Effector CD4-positive, alpha-beta T cell (primary cell): ENCODE results near the gene MCF2L2.
"Not testable (repeated sequence)": the region's sequence is repeated elsewhere in the genome, so short reads cannot be mapped to it uniquely, and the experiment has no call there.

Experiments used
- DNase-seq: peaks from one replicate; pipeline ENCODE4 v3.0.0-alpha.2; 2020

The MCF2L2 gene

DNA sequence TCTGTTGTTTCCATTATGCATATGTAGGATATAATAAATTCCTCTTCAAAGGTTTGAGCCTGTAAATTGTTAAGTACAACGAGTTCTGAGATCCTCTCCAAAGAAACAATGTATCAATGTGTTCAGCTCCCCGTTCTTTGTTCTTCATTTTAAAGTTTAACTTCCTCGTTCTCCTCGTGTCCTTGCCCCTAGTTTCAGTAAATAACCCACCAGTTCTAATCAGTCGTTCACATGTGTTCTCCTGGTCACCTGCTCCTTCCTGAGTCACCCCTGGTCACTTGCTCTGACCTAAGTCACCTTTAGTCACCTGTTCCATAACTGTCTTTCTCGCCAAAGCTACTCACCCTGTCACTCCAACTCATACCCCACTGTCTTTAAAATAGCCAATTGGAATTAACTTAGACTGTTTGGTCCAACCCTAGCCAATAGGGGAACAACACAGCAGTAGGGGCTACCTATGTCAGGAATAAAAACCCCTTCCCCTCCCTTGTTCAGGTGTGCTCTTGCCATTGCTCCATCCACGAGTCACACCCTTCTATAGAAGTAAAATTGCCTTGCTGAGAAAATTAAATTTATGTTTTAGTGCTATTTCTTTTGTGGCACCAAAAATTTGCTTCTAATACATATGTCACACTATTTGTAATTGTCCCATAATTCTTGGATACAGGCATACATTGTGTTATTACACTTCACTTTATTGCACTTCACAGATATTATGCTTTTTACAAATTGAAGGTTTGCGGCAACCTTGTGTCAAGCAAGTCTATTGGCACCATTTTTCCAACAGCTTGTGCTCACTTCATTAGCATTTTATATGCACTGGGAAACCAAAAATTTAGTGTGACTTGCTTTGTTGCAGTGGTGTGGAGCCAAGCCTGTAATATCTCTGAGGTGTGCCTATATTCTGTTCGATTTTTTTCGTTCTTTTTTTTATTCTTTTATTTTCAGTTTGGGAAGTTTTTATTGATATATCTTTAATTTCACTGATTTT lies 15.3 kb upstream of the MCF2L2 start:
- DNase-seq, result no peak

DNA sequence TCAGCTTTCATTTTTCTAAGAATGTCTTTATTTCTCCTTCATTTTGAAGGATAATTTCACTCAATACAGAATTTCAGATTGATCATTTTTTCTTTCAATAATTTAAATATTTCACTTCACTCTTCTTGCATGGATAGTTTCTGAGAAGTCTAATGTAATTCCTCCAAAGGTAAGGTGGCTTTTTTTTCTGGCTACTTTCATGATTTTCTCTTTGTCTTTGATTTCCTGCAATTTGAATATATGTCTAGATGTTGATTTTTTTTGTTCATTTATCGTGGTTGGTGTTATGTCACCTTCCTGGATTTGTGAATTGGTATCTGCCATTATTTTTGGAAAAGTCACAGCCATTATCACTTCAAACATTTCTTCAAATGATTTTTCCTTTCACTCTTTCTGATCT lies 14.6 kb upstream of the MCF2L2 start:
- no peak for DNase-seq

DNA sequence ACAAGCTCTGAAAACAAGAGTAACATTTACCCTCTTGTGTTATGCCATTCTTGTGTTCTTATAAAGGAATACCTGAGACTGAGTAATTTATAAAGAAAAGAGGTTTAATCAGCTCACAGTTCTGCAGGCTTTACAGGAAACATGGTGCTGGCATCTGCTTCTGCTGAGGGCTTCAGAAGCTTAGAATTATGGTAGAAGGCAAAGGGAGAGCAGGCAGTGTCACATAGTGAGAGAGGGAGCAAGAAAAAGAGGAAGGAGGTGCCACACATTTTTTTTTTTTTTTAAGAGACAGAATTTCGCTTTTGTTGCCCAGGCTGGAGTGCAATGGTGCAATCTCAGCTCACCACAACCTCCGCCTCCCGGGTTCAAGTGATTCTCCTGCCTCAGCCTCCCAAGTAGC lies 12.1 kb upstream of the MCF2L2 start:
- not testable (repeated sequence) for DNase-seq

DNA sequence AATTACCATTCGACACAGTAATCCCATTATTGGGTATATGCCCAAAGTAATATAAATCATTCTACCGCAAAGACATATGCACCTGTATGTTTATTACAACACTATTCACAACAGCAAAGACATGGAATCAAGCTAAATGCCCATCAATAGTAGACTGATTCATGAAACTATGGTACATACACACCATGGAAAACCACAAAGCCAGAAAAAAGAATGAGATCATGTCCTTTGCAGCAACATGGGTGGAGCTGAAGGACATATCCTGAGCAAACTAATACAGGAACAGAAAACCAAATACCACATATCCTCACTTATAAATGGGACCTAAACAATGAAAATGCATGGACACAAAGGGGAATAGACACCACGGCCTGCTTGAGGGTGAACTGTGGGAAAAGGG lies 11.1 kb upstream of the MCF2L2 start:
- no peak for DNase-seq

DNA sequence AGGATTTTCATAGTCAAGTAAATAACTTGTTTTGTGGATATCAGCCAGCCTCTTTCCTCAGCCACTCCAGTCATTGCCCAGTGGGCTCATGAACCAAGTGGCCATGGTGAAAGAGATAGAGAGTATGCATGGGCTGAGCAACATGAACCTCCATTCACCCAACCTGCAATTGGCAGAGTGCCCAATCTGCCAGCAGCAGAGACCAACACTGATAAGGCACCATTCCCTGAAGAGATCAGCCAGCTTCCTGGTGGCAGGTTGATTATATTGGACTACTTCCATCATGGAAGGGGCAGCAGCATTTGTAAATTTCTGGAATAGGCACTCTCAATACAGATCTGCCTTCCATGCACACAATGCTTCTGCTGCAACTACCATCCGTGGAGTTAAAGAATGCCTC lies 10.3 kb upstream of the MCF2L2 start:
- no peak for DNase-seq

DNA sequence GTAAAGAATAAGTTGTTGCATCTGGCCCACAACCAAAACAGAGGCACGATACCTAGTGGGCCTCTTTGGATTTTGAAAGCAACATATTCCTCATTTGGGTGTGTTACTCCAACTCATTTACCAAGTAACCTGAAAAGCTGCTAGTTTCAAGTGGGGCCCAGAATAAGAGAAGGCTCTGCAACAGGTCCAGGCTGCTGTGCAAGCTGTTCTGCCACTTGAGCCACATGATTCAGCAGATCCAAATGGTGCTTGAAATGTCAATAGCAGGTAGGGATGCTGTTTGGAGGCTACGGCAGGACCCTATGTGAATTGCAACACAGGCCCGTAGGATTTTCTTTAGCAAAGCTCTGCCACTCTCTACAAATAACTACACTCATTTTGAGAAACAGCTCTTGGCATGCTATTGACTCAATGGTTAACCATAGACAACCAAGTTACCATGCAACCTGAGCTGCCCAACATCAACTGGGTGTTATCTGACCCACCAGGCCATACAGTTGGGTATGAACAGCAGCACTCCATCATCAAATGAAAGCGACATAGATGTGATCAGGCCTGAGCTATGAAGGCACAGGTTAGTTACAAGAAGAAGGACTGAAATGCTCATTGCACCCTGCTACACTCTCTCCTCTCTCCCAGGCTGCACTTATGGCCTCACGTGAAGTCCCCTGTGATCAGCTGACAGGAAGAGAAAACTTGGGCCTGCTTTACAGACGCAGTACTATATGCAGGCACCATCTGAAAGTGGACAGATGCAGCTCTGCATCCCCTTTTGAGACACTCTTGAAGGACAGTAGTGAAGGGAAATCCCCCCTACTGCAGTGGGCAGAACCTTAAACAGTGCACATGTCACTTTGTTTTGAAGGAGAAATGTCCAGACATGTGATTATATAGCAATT lies 9.5 kb upstream of the MCF2L2 start:
- no peak for DNase-seq

DNA sequence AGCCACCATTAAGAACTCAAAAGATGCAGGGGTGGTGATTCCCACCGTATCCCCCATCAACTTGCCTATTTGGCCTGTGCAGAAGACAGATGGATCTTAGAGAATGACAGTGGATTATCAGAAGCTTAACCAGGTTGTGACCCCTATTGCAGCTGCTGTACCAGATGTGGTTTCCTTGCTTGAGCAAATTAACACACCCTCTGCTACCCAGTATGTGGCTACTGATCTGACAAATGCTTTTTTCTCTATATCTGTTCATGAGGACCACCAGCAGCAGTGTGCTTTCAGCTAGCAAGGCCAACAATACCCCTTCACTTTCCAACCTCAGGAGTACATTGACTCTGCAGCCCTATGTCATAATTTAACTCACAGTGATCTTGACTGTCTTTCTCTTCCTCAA lies 8.6 kb upstream of the MCF2L2 start:
- no peak for DNase-seq

DNA sequence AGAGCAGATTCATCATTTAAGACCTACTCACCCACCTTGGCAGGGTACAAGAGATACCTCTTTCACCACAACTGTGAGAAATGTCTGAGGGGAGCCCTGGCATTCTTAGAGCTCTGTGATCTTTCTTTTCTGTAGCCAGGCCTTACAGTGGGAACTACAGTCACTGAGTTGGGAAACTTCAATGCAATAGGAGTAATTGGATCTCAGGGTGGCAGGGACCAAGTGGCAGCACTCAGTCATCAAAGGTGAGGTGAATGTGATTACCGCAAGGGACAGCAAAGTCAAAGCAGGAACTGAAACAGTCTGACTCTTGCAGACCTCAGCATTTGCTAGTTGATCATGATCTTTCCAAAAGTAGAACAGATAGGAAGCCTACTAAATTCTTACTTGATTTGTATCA lies 7.2 kb upstream of the MCF2L2 start:
- no peak for DNase-seq

DNA sequence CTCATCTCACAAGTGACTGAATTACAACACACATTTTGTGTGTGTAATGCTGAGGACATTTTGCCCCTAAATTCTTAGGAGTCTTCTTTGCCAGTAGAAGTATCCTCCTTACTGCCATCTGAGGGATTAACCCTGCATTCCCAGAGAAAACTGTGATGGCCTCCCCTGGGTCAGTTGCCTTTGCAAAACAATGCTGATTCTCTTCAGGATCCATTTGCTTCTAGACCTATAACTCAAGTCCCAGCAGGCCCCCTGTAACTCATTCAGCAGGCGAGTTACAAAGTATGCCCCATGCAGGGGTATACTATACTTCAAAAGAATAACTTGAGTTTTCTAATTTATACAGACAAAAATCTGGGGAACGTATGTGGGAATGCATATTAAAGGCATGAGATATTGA lies 6.6 kb upstream of the MCF2L2 start:
- DNase-seq, result no peak

DNA sequence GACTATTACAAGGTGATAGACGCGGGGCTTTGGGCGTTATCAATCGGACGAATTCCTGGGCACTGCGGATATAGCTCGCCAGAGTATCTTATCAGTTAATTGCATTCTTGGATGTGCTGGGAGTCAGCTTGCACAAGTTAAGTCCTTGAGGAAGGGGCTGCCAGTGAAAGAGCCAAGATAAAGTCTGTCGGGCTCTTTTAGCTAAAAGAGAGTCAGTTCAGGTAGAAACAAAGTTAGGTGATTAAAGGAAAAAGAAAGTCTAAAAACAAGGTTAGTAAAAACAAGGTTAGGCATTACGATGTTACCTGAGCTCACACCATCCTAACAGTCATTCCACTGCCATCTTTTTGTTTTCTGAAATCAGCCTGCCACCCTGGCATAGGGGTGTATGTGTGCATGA lies 6.1 kb upstream of the MCF2L2 start:
- DNase-seq, result no peak

DNA sequence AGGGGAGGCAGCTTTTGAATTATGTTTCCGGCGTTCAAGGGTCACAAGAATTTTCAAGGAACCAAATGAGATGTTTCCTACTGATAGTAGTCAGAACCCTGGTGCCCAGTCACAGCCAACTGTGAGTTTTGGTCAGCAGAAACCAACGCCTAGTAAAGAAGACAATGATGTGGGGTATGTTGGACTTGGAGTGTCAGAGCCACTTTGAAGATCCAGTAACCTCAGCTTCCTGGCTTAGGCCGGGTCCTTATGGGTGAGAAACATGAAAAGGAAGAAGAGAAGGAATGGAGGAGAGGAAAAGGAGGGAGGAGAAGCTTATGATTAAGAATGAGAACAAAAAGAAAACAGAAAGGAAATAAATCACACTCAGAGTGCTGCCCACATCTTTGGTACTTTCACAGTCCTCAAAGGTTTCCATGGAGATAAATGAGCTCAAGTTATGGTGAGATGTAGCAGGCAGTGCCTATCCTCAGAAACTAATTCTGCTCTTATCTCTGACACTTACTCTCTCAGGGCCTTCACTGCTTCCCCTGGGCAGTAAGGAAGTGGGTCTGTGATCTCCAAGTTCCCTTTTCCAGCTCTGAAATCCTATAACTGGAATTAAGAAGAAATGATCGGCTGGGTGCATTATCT lies 2.0 kb upstream of the MCF2L2 start:
- no peak for DNase-seq

DNA sequence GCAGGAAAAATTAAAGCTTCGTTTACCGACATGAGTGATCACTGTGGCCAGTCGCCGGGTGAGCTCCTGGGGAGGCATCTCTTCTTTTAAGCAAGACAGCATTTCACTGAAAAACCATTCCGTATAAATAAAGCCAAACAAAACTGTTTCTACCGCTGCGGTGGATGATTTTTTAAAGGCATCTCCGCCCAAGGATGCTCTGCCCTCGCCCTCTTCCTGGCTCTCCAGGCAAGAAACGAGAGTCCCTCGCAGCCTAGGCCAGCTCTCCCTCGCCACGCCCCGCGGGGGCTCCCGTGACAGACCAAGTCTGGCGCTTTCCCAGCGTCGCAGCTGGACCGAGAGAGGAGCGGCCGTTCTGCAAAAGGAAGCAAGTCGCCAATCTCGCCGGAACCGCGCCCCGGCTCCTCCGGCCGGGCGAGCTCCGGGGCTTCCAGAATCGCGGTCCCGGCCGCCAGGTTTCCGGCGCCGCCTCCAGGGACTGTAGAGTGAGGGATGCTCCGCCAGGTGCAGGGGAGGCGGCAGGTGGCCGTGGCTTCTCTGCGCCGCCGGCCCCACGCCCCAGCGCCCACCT lies 458 bp downstream of the MCF2L2 start:
- peak; percentile 3 for DNase-seq

DNA sequence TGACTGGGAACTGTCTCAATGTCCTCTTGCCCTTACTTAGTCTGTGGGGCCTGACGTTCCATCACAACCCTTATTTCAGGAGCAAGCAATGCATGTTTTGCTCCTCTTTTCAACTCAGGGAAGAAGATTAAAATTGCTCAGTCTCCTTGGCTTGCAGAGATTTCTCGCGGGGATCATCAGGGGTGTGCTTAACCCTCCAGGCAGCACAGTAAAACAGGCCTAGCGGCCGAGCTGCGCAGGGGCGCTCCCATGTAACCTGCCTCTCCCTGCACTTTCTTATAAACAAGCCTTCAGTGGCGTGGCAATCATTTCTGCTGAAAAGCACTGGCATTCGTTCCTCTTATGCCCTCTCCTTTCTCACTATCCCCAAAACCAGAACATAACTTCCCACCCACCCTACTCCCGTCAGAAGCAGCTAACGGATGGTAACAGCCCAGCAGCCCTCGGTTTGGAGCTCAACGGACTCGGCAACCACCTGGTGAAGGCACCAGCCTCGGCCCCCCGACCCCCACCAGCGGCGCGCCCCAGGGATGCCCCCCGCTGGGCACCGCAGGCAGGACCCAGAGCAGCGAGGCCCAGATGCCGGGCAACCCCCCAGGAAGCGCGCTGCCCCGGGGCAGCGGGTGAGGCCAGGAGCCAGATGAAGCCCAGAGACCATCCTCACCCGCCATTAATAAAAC lies 1.1 kb downstream of the MCF2L2 start:
- no peak for DNase-seq

DNA sequence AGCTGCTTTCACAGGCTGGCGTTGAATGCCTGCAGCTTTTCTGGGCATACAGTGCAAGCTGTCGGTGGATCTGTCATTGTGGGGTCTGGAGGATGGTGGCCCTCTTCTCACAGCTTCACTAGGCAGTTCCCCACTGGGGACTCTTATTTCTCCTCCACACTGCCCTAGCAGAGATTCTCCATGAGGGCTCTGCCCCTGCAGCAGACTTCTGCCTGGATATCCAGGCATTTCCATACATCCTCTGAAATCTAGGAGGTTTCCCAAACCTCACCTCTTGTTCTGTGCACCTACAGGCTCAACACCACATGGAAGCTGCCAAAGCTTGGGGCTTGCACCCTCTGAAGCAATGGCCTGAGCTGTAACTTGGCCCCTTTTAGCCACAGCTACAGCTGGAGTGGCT lies 9.6 kb downstream of the MCF2L2 start:
- not testable (repeated sequence) for DNase-seq

DNA sequence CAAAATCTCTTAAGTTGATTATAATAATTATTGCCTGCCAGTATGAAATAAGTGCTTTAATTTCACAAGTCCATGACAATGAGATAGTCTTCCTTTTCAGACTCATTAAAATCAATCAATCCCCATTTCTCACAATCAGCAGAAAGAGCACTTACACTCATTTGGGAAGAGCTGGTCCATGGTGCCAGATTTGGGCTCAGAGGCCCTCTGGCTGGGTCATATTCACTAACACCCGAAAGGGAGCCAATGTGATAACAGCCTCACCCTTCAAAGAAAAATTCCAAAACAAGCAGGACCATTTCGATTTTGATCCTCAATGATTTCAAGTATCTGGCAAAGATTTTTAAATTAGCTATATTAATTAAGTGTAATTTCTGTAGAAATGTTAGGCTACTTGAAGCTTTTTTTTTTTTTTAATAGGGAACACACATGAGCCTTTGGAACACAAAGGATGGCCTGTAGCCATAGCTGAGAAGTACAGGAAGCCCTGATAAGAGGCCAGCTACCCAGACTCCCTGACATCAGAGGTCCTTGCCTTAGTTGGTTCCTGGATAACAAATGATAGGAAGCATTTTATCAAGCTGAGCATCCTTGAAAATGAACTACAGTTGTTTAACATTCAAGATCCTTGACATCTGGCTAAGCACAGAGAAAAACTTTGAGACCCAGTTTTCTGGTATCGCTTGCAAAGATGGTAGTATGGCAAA lies 17.1 kb downstream of the MCF2L2 start:
- DNase-seq, result no peak

DNA sequence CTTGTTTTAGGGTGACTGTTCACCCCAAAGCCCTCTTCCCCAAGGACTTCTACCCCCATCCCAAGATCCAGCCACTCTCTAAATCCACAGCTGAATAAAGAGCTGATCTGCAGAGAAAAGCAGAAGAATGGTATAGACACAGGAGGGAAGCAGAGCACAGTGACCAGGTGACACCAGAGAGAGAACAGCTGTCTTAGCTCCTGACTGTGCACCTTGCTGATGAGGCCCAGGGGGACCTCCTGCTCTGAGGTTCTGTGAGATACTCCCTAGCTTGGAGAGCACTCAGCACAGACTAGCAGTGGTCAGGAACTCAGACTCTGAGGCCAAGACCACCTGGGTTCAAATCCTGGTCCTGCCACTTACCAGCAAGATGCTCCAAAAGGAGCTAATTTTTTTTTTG lies 17.7 kb downstream of the MCF2L2 start:
- DNase-seq, result no peak

DNA sequence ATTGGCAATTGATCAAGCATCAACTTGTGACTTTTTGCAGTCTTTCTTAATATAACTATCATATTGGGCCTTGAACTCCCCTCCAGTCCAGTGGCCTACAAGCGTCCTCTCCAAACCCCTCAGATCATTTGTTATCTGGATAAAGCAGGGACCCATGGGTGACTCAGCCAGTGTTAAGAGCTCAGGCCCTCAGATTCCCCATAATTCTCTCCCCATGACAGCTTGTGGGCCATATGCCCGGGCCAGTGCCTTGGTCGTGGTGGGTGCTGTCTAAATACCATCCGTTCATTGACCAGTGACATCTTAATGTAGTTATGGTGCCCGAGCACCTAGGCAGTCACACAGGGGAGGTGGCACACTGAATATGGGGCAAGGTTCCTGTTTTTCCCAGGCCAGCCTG lies 18.1 kb downstream of the MCF2L2 start:
- no peak for DNase-seq

DNA sequence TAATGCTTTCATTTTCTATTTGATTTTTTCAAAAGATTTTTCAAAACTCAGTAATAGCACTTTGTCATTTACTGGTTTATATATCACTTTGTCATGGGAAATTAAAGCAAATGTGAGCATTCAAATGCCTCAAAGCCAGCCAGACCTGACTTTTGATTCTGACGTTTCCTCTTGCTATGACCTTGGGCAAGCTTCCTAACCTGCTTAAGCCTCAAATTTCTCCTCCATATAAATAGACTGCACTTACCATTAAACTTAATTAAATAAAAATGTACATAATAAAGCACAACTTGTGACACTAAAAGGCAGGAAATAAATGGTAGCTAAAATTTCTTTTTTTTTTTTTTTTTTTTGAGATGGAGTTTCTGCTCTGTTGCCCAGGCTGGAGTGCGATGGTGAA lies 19.2 kb downstream of the MCF2L2 start:
- DNase-seq, result no peak

DNA sequence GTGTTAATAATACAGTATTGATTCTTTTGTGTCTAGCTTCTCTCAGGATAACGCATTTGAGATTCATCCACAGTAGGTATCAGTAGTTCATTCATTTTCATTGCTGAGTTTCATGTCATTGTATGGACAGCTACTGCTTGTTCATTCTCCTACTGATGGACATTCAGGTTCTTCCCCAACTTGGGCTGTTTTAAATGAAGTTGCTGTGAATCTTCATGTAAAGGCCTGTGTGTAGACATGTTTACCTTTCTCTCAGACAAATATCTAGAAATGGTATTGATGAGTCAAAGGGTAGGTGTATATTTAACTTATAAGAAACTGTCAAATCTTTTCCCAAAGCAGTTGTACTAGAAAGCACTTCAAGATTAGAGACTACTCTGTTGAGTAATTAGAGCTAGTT lies 26.7 kb downstream of the MCF2L2 start:
- DNase-seq, result no peak

DNA sequence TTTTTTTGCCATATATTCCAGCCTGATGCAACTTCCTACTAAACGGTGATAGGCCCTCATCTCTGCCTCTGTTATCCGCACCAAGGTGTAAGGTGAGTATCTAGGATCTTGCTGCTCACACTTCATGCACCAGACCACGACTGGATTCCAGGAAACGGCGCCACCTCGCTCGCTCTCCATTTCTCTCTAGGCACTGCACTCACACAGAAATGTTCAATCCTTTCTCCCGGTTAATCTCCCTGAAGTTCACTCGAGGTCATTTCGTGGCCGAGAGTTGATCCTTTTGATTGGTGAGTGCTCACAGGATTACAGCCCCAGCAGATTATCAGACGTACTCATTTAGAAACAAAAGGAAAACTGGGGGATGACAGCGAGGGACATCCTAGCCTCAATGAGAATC lies 28.1 kb downstream of the MCF2L2 start:
- DNase-seq, result no peak

DNA sequence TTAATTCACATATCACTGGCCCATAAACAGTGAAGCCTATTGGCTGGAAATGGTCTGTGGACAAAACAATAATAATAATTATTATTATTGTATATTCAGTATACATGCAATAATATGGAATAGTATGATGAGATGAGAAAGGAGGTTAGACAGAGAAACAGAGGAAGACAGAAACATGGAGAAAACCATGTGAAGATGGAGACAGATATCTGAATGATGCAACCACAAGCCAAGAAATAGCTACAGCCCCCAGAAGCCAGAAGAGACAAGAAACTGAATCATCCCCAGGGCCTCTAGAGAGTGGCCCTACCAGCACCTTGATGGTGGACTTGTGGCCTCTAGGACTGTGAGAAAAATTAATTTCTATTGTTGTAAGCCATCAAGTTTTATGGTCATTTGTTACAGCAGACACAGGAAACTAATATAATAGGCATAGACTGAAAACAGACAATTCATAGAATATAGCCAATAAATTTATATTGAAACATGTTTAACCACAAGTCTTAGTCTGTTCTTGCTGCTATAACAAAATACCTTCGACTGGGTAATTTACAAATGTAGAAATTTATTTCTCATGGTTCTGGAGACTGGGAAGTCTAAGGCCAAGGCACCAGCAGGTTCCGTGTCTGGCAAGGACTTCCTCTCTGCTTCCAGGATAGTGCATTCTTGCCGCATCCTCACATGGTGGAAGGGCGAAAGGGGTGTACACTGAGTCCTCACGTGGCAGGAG lies 31.6 kb downstream of the MCF2L2 start:
- no peak for DNase-seq
